ENCODE results near the gene EEF1AKMT3. TPM values are rescaled to one million over a fixed set of nuclear protein-coding genes. Genes with fewer than 3 reads are reported as not detected.
A peak's percentile ranks its signal among the peaks of the same experiment; 100 is the strongest.

The EEF1AKMT3 gene
- total and polyA plus RNA-seq, 2 experiments from 2014 or later: 1.3 to 5.3 TPM

GRCh38 chr12:57739387-57739786 is 33.0 kb upstream of the EEF1AKMT3 start:
- Histone ChIP-seq H3F3A (replicated peaks; ENCODE audit: low read depth) (peaks cover 10% of the 10 kb centered on the region), H2AFZ (no peak overlapping the region; the same call in 1 of the 2 replicates), H3K27ac (ENCODE audit: low read depth) (no peak overlapping the region), H3K79me2 (replicated peaks; ENCODE audit: insufficient read depth) (no peaks in the 10 kb centered on the region), H3K27me3 (ENCODE audit: insufficient read depth) (peaks cover 96% of the 10 kb centered on the region), H4K20me1 (replicated peaks; ENCODE audit: insufficient read depth) (no peaks in the 10 kb centered on the region), H3K9me2 (ENCODE audit: insufficient read depth) (no peaks in the 10 kb centered on the region), H3K4me2 (peak overlapping the region; percentile 91), H3K36me3 (ENCODE audit: insufficient read depth) (no peaks in the 10 kb centered on the region), H3K4me1 (ENCODE audit: insufficient read depth) (peaks cover 19% of the 10 kb centered on the region), H3K4me3 (peak overlapping the region; percentile 62)
- ATAC-seq (no peak), DNase-seq (ENCODE audit: low spot score) (no peak)
- peaks cover 74% of the 10 kb centered on the region for H3K27me3 Mint-ChIP-seq (ENCODE audit: insufficient read depth, low read depth, poor library complexity)
- no peak overlapping the region for H3K27ac Mint-ChIP-seq
- H3K36me3 Mint-ChIP-seq (ENCODE audit: low read depth): no peaks in the 10 kb centered on the region; the same call in 2 of the 3 replicates
- peaks cover 2% of the 10 kb centered on the region for H3K9me3 Mint-ChIP-seq
- peak overlapping the region; percentile 67 for H3K4me3 Mint-ChIP-seq
- H3K4me1 Mint-ChIP-seq: peaks cover 40% of the 10 kb centered on the region
- TF ChIP-seq ETS1 (IDR thresholded peaks at IDR 0.05) (no peak), ZNF462 (CRISPR knock-in tag; IDR thresholded peaks at IDR 0.05) (no peak), STAT1 (IDR thresholded peaks at IDR 0.05; ENCODE audit: unreplicated experiment) (no peak), CTCF (conservative IDR thresholded peaks at IDR 0.05; ENCODE audit: low read depth in 2 of 2) (no peak)
